ENCODE results near the gene ITIH4. TPM values are rescaled to one million over a fixed set of nuclear protein-coding genes. Genes with fewer than 3 reads are reported as not detected.

Gene ITIH4
- total and polyA plus RNA-seq, 2 of the 13 experiments (the other 11 are each of a cell fraction or from before 2014, with no cell fraction given), result 2.7 to 5.3 TPM

GRCh38 chr3:52792413-52792812, 38.1 kb downstream of the ITIH4 start (continued):
- TF ChIP-seq, protein P1, sequence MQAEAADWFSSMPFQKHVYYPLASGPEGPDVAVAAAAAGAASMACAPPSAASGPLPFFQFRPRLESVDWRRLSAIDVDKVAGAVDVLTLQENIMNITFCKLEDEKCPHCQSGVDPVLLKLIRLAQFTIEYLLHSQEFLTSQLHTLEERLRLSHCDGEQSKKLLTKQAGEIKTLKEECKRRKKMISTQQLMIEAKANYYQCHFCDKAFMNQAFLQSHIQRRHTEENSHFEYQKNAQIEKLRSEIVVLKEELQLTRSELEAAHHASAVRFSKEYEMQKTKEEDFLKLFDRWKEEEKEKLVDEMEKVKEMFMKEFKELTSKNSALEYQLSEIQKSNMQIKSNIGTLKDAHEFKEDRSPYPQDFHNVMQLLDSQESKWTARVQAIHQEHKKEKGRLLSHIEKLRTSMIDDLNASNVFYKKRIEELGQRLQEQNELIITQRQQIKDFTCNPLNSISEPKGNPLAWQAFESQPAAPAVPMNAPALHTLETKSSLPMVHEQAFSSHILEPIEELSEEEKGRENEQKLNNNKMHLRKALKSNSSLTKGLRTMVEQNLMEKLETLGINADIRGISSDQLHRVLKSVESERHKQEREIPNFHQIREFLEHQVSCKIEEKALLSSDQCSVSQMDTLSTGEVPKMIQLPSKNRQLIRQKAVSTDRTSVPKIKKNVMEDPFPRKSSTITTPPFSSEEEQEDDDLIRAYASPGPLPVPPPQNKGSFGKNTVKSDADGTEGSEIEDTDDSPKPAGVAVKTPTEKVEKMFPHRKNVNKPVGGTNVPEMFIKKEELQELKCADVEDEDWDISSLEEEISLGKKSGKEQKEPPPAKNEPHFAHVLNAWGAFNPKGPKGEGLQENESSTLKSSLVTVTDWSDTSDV (CRISPR knock-in tag; IDR thresholded peaks at IDR 0.05), result no peak
- TF ChIP-seq ZNF414 (CRISPR knock-in tag; IDR thresholded peaks at IDR 0.05) (0 out of 2 replicates have a peak, but pooled peaks have one; percentile 47), ZNF350 (CRISPR knock-in tag; IDR thresholded peaks at IDR 0.05; ENCODE audit: borderline replicate concordance, low read depth) (no peak; the same call in 1 of the 2 replicates), BCL6 (CRISPR knock-in tag; IDR thresholded peaks at IDR 0.05) (peak; percentile 34; the same call in 1 of the 2 replicates), PPARG (CRISPR knock-in tag; conservative IDR thresholded peaks at IDR 0.05) (0 out of 2 replicates have a peak, but pooled peaks have one; percentile 27), SAFB2 (CRISPR knock-in tag; IDR thresholded peaks at IDR 0.05; ENCODE audit: borderline replicate concordance, low read depth) (0 out of 2 replicates have a peak, but pooled peaks have one; percentile 43), ZNF678 (CRISPR knock-in tag; IDR thresholded peaks at IDR 0.05) (no peak), KAT2B (IDR thresholded peaks at IDR 0.05; ENCODE audit: borderline replicate concordance, low read depth, low read length) (peak; percentile 32; the same call in 1 of the 2 replicates), FOXA3 (CRISPR knock-in tag; IDR thresholded peaks at IDR 0.05) (peak; percentile 54; the same call in 1 of the 2 replicates), ZNF841 (CRISPR knock-in tag; IDR thresholded peaks at IDR 0.05; ENCODE audit: borderline replicate concordance) (no peak), ARHGAP35 (CRISPR knock-in tag; IDR thresholded peaks at IDR 0.05; ENCODE audit: borderline replicate concordance) (no peak), ZNF605 (CRISPR knock-in tag; IDR thresholded peaks at IDR 0.05) (0 out of 2 replicates have a peak, but pooled peaks have one; percentile 49), ZNF737 (CRISPR knock-in tag; IDR thresholded peaks at IDR 0.05; ENCODE audit: borderline replicate concordance) (no peak), ZNF263 (CRISPR knock-in tag; IDR thresholded peaks at IDR 0.05) (no peak), NFRKB (IDR thresholded peaks at IDR 0.05) (no peak), ZNF891 (CRISPR knock-in tag; IDR thresholded peaks at IDR 0.05) (0 out of 2 replicates have a peak, but pooled peaks have one; percentile 48), PHF8 (CRISPR knock-in tag; IDR thresholded peaks at IDR 0.05) (0 out of 2 replicates have a peak, but pooled peaks have one; percentile 30), MIXL1 (CRISPR knock-in tag; IDR thresholded peaks at IDR 0.05) (0 out of 2 replicates have a peak, but pooled peaks have one; percentile 11), GATAD1 (CRISPR knock-in tag; IDR thresholded peaks at IDR 0.05) (0 out of 2 replicates have a peak, but pooled peaks have one; percentile 30)
- TF ChIP-seq, protein P2, sequence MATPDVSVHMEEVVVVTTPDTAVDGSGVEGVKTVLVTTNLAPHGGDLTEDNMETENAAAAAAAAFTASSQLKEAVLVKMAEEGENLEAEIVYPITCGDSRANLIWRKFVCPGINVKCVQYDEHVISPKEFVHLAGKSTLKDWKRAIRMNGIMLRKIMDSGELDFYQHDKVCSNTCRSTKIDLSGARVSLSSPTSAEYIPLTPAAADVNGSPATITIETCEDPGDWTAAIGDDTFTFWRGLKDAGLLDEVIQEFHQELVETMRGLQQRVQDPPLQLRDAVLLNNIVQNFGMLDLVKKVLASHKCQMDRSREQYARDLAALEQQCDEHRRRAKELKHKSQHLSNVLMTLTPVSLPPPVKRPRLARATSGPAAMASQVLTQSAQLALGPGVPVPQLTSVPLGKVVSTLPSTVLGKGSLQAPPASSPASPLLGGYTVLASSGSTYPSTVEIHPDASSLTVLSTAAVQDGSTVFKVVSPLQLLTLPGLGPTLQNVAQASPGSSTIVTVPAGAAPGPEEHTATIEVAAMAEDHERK (CRISPR knock-in tag; IDR thresholded peaks at IDR 0.05; ENCODE audit: low read depth), result no peak
- TF ChIP-seq, protein P3, sequence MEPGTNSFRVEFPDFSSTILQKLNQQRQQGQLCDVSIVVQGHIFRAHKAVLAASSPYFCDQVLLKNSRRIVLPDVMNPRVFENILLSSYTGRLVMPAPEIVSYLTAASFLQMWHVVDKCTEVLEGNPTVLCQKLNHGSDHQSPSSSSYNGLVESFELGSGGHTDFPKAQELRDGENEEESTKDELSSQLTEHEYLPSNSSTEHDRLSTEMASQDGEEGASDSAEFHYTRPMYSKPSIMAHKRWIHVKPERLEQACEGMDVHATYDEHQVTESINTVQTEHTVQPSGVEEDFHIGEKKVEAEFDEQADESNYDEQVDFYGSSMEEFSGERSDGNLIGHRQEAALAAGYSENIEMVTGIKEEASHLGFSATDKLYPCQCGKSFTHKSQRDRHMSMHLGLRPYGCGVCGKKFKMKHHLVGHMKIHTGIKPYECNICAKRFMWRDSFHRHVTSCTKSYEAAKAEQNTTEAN (CRISPR knock-in tag; conservative IDR thresholded peaks at IDR 0.05), result no peak
- TF ChIP-seq, protein P4, sequence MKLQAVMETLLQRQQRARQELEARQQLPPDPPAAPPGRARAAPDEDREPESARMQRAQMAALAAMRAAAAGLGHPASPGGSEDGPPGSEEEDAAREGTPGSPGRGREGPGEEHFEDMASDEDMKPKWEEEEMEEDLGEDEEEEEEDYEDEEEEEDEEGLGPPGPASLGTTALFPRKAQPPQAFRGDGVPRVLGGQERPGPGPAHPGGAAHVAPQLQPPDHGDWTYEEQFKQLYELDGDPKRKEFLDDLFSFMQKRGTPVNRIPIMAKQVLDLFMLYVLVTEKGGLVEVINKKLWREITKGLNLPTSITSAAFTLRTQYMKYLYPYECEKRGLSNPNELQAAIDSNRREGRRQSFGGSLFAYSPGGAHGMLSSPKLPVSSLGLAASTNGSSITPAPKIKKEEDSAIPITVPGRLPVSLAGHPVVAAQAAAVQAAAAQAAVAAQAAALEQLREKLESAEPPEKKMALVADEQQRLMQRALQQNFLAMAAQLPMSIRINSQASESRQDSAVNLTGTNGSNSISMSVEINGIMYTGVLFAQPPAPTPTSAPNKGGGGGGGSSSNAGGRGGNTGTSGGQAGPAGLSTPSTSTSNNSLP (IDR thresholded peaks at IDR 0.05; ENCODE audit: low read depth, low read length), result no peak

All from HepG2 (cell line).